ENCODE measurements around the gene RNF224. TPM values are rescaled to one million over a fixed set of nuclear protein-coding genes. Genes with fewer than 3 reads are reported as not detected.
"Not testable (repeated sequence)": the region's sequence is repeated elsewhere in the genome, so short reads cannot be mapped to it uniquely, and the experiment has no call there.

Gene RNF224
- total RNA-seq, 4 donors from 2014 or later = not detected

- Histone ChIP-seq H3K4me1 (peaks cover 0 to 63% (median 37%) of the 10 kb centered on the region in 4 donors), H3K27ac (peak overlapping the region in 1 of 4 donors; percentile 43)
- DNase-seq (ENCODE audit: low spot score in 2 of 2) = no peak
Observed at GRCh38 chr9:137237759-137238726, 10.7 kb downstream of the RNF224 start.

DNA sequence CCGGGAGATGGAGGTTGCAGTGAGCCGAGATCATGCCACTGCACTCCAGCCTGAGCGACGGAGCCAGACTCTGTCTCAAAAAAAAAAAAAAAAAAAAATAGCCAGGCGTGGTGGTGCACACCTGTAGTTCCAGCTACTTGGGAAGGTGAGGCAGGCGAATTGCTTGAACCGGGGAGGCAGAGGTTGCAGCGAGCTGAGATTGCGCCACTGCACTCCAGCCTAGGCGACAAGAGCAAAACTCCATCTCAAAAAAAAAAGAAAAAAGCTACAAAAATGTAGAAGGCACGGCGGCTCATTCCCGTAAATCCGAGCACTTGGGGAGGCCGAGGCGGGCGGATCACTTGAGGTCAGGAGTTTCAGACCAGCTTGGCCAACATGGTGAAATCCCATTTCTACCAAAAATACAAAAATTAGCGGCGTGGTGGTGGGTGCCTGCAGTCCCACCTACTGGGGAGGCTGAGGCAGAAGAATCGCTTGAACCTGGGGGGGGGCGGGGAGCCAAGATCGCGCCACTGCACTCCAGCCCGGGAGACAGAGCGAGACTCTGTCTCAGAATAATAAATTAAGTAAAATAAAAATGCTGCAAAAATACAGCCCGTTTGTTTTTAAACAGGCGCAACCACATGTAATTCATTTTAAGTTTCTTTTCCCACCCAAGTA is 12.4 kb downstream of the RNF224 start:
- DNase-seq (ENCODE audit: low spot score in 2 of 2); H3K9me3 ChIP-seq; H3K27me3 ChIP-seq: not testable (repeated sequence)
- peaks cover 0 to 80% (median 39%) of the 10 kb centered on the region in 4 donors for H3K4me1 ChIP-seq
- peak overlapping the region; percentile 56 to 97 (median 92) for H3K27ac ChIP-seq
- peak overlapping the region; percentile 45 to 90 (median 70) for H3K4me3 ChIP-seq
- WGBS, 2 donors = 44 to 46% methylated on average over 26 to 27 of the region's 27 CpGs
- H3K36me3 ChIP-seq = peaks cover 0 to 20% (median 10%) of the 10 kb centered on the region in 3 donors

More at GRCh38 chr9:137237759-137238726, 10.7 kb downstream of the RNF224 start:
- Histone ChIP-seq H3K36me3 (peaks cover 0 to 11% (median 9%) of the 10 kb centered on the region in 3 donors), H3K27me3 (peaks cover 0 to 14% of the 10 kb centered on the region in 2 donors), H3K9me3 (no peaks in the 10 kb centered on the region), H3K4me3 (no peak overlapping the region)
- TF ChIP-seq EP300 (IDR thresholded peaks at IDR 0.05) (no peak), POLR2A (IDR thresholded peaks at IDR 0.05) (no peak)
- TF ChIP-seq, protein P1, sequence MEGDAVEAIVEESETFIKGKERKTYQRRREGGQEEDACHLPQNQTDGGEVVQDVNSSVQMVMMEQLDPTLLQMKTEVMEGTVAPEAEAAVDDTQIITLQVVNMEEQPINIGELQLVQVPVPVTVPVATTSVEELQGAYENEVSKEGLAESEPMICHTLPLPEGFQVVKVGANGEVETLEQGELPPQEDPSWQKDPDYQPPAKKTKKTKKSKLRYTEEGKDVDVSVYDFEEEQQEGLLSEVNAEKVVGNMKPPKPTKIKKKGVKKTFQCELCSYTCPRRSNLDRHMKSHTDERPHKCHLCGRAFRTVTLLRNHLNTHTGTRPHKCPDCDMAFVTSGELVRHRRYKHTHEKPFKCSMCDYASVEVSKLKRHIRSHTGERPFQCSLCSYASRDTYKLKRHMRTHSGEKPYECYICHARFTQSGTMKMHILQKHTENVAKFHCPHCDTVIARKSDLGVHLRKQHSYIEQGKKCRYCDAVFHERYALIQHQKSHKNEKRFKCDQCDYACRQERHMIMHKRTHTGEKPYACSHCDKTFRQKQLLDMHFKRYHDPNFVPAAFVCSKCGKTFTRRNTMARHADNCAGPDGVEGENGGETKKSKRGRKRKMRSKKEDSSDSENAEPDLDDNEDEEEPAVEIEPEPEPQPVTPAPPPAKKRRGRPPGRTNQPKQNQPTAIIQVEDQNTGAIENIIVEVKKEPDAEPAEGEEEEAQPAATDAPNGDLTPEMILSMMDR (IDR thresholded peaks at IDR 0.05) = no peak
- 54 to 68% methylated on average over 9 to 13 of the region's 13 CpGs for WGBS, 2 donors

DNA sequence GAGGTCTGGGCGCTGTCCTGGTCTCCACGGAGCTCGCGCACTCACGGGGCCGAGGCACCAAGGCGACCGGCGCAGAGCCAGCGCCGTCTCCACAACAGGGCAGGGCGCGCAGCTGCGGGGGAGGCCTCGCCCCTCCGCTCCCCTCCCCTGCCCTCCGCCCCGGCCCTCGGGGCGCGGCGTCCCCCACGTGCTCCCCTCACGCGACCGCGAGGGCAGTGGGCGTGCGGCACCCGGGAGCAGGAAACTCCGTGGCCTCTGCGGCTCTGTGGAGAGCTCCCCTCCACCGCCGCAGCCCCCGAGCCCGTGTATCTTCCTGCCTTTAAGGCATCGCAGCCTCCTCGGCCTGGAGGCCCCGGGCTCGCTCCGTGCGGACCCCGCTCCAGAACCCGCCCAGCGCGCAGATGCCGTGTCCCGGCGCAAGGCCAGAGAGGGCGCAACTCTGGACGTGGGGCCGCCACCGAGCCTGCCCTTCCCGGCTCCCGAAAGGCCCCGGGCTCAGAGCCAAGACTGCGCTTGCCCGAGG is 13.1 kb downstream of the RNF224 start:
- H3K36me3 ChIP-seq = peaks cover 0 to 20% (median 10%) of the 10 kb centered on the region in 3 donors
- peak overlapping the region; percentile 45 to 90 (median 70) for H3K4me3 ChIP-seq
- no peaks in the 10 kb centered on the region for H3K27me3 ChIP-seq
- TF ChIP-seq EP300 (IDR thresholded peaks at IDR 0.05) (peak in 1 of 2 donors; percentile 27), POLR2A (IDR thresholded peaks at IDR 0.05) (no peak)
- TF ChIP-seq, protein P1 (IDR thresholded peaks at IDR 0.05) = no peak
- H3K9me3 ChIP-seq = no peaks in the 10 kb centered on the region
- H3K4me1 ChIP-seq = peaks cover 0 to 80% (median 38%) of the 10 kb centered on the region in 4 donors
- peak; percentile 35 to 37 for DNase-seq (ENCODE audit: low spot score in 2 of 2)
- peak overlapping the region; percentile 56 to 97 (median 92) for H3K27ac ChIP-seq
- 1 to 2% methylated on average over 13 to 31 of the region's 58 CpGs for WGBS, 2 donors

GRCh38 chr9:137240841-137241489 is 13.7 kb downstream of the RNF224 start, which contains the start of gene TUBB4B:
Gene TUBB4B (plus strand): TSS chr9:137241287. CDS start chr9:137241361, 74 bp downstream.
- Histone ChIP-seq H3K9me3 (no peaks in the 10 kb centered on the region), H3K27ac (peak within 1 kb of the TSS; percentile 63 to 97 (median 92)), H3K4me3 (peak within 1 kb of the TSS; percentile 48 to 90 (median 75)), H3K36me3 (peaks cover 0 to 20% (median 10%) of the 10 kb centered on the region in 3 donors), H3K27me3 (no peaks in the 10 kb centered on the region), H3K4me1 (peaks cover 0 to 74% (median 33%) of the 10 kb centered on the region in 4 donors)
- DNase-seq (ENCODE audit: low spot score in 2 of 2) = peak; percentile 98 to 99
- 0 to 1% methylated on average over 15 to 53 of the region's 67 CpGs for WGBS, 2 donors
- peak in 1 of 2 donors; percentile 100 for TF ChIP-seq EP300 (IDR thresholded peaks at IDR 0.05)
- TF ChIP-seq POLR2A (IDR thresholded peaks at IDR 0.05) = peak; percentile 99 to 100
- TF ChIP-seq, protein P1 (IDR thresholded peaks at IDR 0.05) = peak in 2 of 5 experiments; percentile 8 to 61

Data from tibial nerve (tissue), 4 donors.